Lower leg skin (tissue), 3 donors: ENCODE measurements around the gene SSX2IP.

ENCODE experiments used
- CTCF ChIP-seq, 3 donors: fragments of 450-650 bp; IDR thresholded peaks; one replicate each; pipeline ENCODE4 v1.5.1; 2016; ENCODE audit warnings: antibody characterized with exemption in 3 of 3, mild to moderate bottlenecking in 3 of 3, moderate library complexity in 2 of 3
- POLR2A ChIP-seq, 2 donors: fragments of 450-650 bp; IDR thresholded peaks; one replicate each; pipeline ENCODE4 v1.6.1; 2016 to 2017; ENCODE audit warnings: antibody characterized with exemption in 2 of 2, mild to moderate bottlenecking in 1 of 2, moderate library complexity in 1 of 2

GRCh38 chr1:84668185-84668584, 22.1 kb downstream of the SSX2IP start:
- TF ChIP-seq CTCF (IDR thresholded peaks at IDR 0.05) (no peak), POLR2A (IDR thresholded peaks at IDR 0.05) (no peak)
